HepG2 (cell line): Measurements from ENCODE around the gene ACOXL. TPM values are rescaled to one million over a fixed set of nuclear protein-coding genes. Genes with fewer than 3 reads are reported as not detected.

Experiments
- BCL6 ChIP-seq: IDR thresholded peaks from 2 replicates; pipeline ENCODE4 v1.6.1; 2016; ENCODE audit warnings: missing genetic modification reagents, missing compliant biosample characterization
- BHLHE40 ChIP-seq: IDR thresholded peaks from 2 replicates; pipeline ENCODE4 v1.6.1; 2011; ENCODE audit warnings: low read length, improper control_type of control experiment
- CBX5 ChIP-seq: sonication (generic); formaldehyde crosslinking; IDR thresholded peaks from 2 replicates; pipeline ENCODE4 v1.4.0; 2020; ENCODE audit warnings: missing genetic modification reagents, borderline replicate concordance
- FOSL1 ChIP-seq: sonication (generic); formaldehyde crosslinking; IDR thresholded peaks from 2 replicates; pipeline ENCODE4 v1.9.0; 2021; ENCODE audit warnings: missing genetic modification reagents, borderline replicate concordance
- FOXP4 ChIP-seq: sonication (generic); formaldehyde crosslinking; IDR thresholded peaks from 2 replicates; pipeline ENCODE4 v1.4.0; 2020; ENCODE audit warnings: missing genetic modification reagents
- GATAD1 ChIP-seq: IDR thresholded peaks from 2 replicates; pipeline ENCODE4 v1.6.1; 2016; ENCODE audit warnings: missing genetic modification reagents, missing compliant biosample characterization
- HNF4A ChIP-seq: sonication (generic); formaldehyde crosslinking; IDR thresholded peaks from 2 replicates; pipeline ENCODE4 v1.4.0; 2020; ENCODE audit warnings: missing genetic modification reagents
- MAFK ChIP-seq, 2 experiments: IDR thresholded peaks in 1 of 2; conservative IDR thresholded peaks in 1 of 2; 2 replicates each; pipeline ENCODE4 v1.6.1; 2011; ENCODE audit warnings: improper control_type of control experiment in 2 of 2, low read length in 2 of 2
- NFE2L2 ChIP-seq: fragments of 150-350 bp; IDR thresholded peaks from 2 replicates; pipeline ENCODE4 v1.6.1; 2014; ENCODE audit warnings: low read length
- PAF1 ChIP-seq: IDR thresholded peaks from 2 replicates; pipeline ENCODE4 v1.6.1; 2016; ENCODE audit warnings: missing genetic modification reagents, missing compliant biosample characterization
- RNF219 ChIP-seq: sonication (generic); formaldehyde crosslinking; IDR thresholded peaks from 2 replicates; pipeline ENCODE4 v1.5.0; 2020; ENCODE audit warnings: mild to moderate bottlenecking, missing genetic modification reagents
- SALL1 ChIP-seq: sonication (generic); formaldehyde crosslinking; IDR thresholded peaks from 2 replicates; pipeline ENCODE4 v1.8.0; 2022; ENCODE audit warnings: mild to moderate bottlenecking, missing genetic modification reagents
- SAP130 ChIP-seq: IDR thresholded peaks from 2 replicates; pipeline ENCODE4 v1.6.1; 2016; ENCODE audit warnings: low read depth
- TEAD2 ChIP-seq: sonication (generic); formaldehyde crosslinking; IDR thresholded peaks from 2 replicates; pipeline ENCODE4 v1.9.0; 2021; ENCODE audit warnings: missing genetic modification reagents
- TRIM24 ChIP-seq: sonication (generic); formaldehyde crosslinking; IDR thresholded peaks from 2 replicates; pipeline ENCODE4 v1.8.0; 2022; ENCODE audit warnings: mild to moderate bottlenecking, missing genetic modification reagents
- XRCC5 ChIP-seq: fragments of 200-400 bp; formaldehyde crosslinking; optimal IDR thresholded peaks from 2 replicates; pipeline ENCODE3; 2017; ENCODE audit warnings: mild to moderate bottlenecking, low read length
- ZMAT5 ChIP-seq: sonication (generic); formaldehyde crosslinking; IDR thresholded peaks from 2 replicates; pipeline ENCODE4 v1.5.0; 2020; ENCODE audit warnings: mild to moderate bottlenecking, low read depth, missing genetic modification reagents, borderline replicate concordance
- ZNF329 ChIP-seq: sonication (generic); formaldehyde crosslinking; IDR thresholded peaks from 2 replicates; pipeline ENCODE4 v1.9.0; 2021; ENCODE audit warnings: low read depth, mild to moderate bottlenecking, missing genetic modification reagents
- ZNF574 ChIP-seq: sonication (generic); formaldehyde crosslinking; IDR thresholded peaks from 2 replicates; pipeline ENCODE4 v1.4.0; 2020; ENCODE audit warnings: missing genetic modification reagents
- ZNF644 ChIP-seq: IDR thresholded peaks from 2 replicates; pipeline ENCODE4 v1.6.1; 2016; ENCODE audit warnings: low read depth
- ZNF776 ChIP-seq: sonication (generic); formaldehyde crosslinking; IDR thresholded peaks from 2 replicates; pipeline ENCODE4 v1.4.0; 2020; ENCODE audit warnings: mild to moderate bottlenecking, missing genetic modification reagents
- ZSCAN21 ChIP-seq: sonication (generic); formaldehyde crosslinking; IDR thresholded peaks from 2 replicates; pipeline ENCODE4 v1.8.0; 2022; ENCODE audit warnings: mild to moderate bottlenecking, missing genetic modification reagents, moderate library complexity, borderline replicate concordance
- polyA plus RNA-seq, 8 experiments: library from polyadenylated mRNA; depleted of rRNA in 3 of 8; stranded (reverse) in 7 of 8; unstranded in 1 of 8; fragments of >200 nt; fragmentation: Illumina TruSeq in 4 of 8; extraction: Trizol in 4 of 8; gene quantifications; 2 replicates each; pipeline versions ENCODE4 v1.2.1 to v1.2.3, GENCODE V29; 2011 to 2016; ENCODE audit warnings: low read depth in 4 of 8, missing spikeins in 1 of 8, mixed read lengths in 1 of 8; ENCODE audit not compliant: insufficient read depth in 1 of 8
- total RNA-seq, 5 experiments: library from RNA; depleted of rRNA; stranded (reverse); fragments of >200 nt; fragmentation: Illumina TruSeq; extraction: Trizol; gene quantifications; 2 replicates each; pipeline ENCODE4 v1.2.3, GENCODE V29; 2016; ENCODE audit warnings: low read depth in 1 of 5

ACOXL gene
- total and polyA plus RNA-seq, 2 of the 13 experiments (the other 11 are each of a cell fraction or from before 2014, with no cell fraction given): not detected

- TF ChIP-seq RNF219 (CRISPR knock-in tag) (no peak), HNF4A (CRISPR knock-in tag) (peak; percentile 91), ZSCAN21 (0 out of 2 replicates have a peak, but pooled peaks have one; percentile 62), TRIM24 (CRISPR knock-in tag) (peak; percentile 80), ZNF329 (CRISPR knock-in tag) (no peak), ZNF776 (CRISPR knock-in tag) (no peak), FOXP4 (CRISPR knock-in tag) (no peak), CBX5 (CRISPR knock-in tag) (peak; percentile 53; the same call in 1 of the 2 replicates), BCL6 (CRISPR knock-in tag) (0 out of 2 replicates have a peak, but pooled peaks have one; percentile 19), SAP130 (CRISPR knock-in tag) (peak; percentile 46; the same call in 1 of the 2 replicates), XRCC5 (peak; percentile 68), ZNF574 (CRISPR knock-in tag) (no peak), NFE2L2 (0 out of 2 replicates have a peak, but pooled peaks have one; percentile 29), GATAD1 (peak; percentile 43; the same call in 1 of the 2 replicates), FOSL1 (peak; percentile 75; the same call in 1 of the 2 replicates), MAFK (conservative IDR thresholded peaks at IDR 0.05 in 1 of 2, IDR thresholded peaks at IDR 0.05 in 1 of 2; ENCODE audit: low read length in 2 of 2) (peak; percentile 35 to 53), ZMAT5 (CRISPR knock-in tag) (no peak), SALL1 (peak; percentile 56; the same call in 1 of the 2 replicates), TEAD2 (no peak), BHLHE40 (peak; percentile 58), PAF1 (no peak), ZNF644 (peak; percentile 77)
These were observed 300.5 kb downstream of the ACOXL start (continued) for GRCh38 chr2:111032721-111033429.
